GM12878 (cell line): Measurements from ENCODE around the gene PNMT. TPM values are rescaled to one million over a fixed set of nuclear protein-coding genes. Genes with fewer than 3 reads are reported as not detected.
A peak's percentile ranks its signal among the peaks of the same experiment; 100 is the strongest.

Source experiments
- ATF2 ChIP-seq: IDR thresholded peaks from 2 replicates; pipeline ENCODE4 v1.6.1; 2012; ENCODE audit warnings: low read length, inconsistent platforms
- ATF7 ChIP-seq: fragments of 450-650 bp; IDR thresholded peaks from 2 replicates; pipeline ENCODE4 v1.6.1; 2016; ENCODE audit warnings: low read depth, mild to moderate bottlenecking
- BHLHE40 ChIP-seq, 2 experiments: fragments of 450-650 bp in 1 of 2; IDR thresholded peaks; 2 replicates each; pipeline ENCODE4 v1.6.1; 2011 to 2017; ENCODE audit warnings: low read depth in 2 of 2, borderline replicate concordance in 1 of 2, improper control_type of control experiment in 1 of 2, low read length in 1 of 2, mild to moderate bottlenecking in 1 of 2
- CHD1 ChIP-seq: IDR thresholded peaks from 2 replicates; pipeline ENCODE4 v1.6.1; 2012; ENCODE audit warnings: low read depth, low read length, improper control_type of control experiment
- CHD2 ChIP-seq: IDR thresholded peaks from 2 replicates; pipeline ENCODE4 v1.6.1; 2011; ENCODE audit warnings: low read depth, low read length, improper control_type of control experiment, borderline replicate concordance
- EGR1 ChIP-seq, 2 experiments: IDR thresholded peaks; 1 replicate in 1 of 2; 2 replicates in 1 of 2; pipeline ENCODE4 v1.6.1; 2011 to 2012; ENCODE audit warnings: low read depth in 2 of 2, low read length in 2 of 2, borderline replicate concordance in 1 of 2, mild to moderate bottlenecking in 1 of 2, moderate library complexity in 1 of 2
- ELK1 ChIP-seq: IDR thresholded peaks from 2 replicates; pipeline ENCODE4 v1.6.1; 2012; ENCODE audit warnings: low read depth, low read length, improper control_type of control experiment
- HDAC6 ChIP-seq: fragments of 200-600 bp; sonication (generic); IDR thresholded peaks from one replicate; pipeline ENCODE4 v1.8.0; 2017; ENCODE audit warnings: antibody characterized with exemption; ENCODE audit not compliant: unreplicated experiment
- JUNB ChIP-seq: IDR thresholded peaks from 2 replicates; pipeline ENCODE4 v1.6.1; 2016; ENCODE audit warnings: antibody characterized with exemption, mild to moderate bottlenecking
- LARP7 ChIP-seq: fragments of 450-650 bp; IDR thresholded peaks from 2 replicates; pipeline ENCODE4 v1.6.1; 2017; ENCODE audit warnings: mild to moderate bottlenecking
- MYB ChIP-seq: fragments of 150-350 bp; IDR thresholded peaks from 2 replicates; pipeline ENCODE4 v1.6.1; 2014; ENCODE audit warnings: mild to moderate bottlenecking, low read depth, low read length, borderline replicate concordance
- NKRF ChIP-seq: fragments of 450-650 bp; conservative IDR thresholded peaks from 2 replicates; pipeline ENCODE4 v1.6.1; 2017; ENCODE audit warnings: mild to moderate bottlenecking, moderate library complexity
- POLR2AphosphoS2 ChIP-seq: IDR thresholded peaks from 2 replicates; pipeline ENCODE4 v1.6.1; 2011; ENCODE audit warnings: low read depth, mild to moderate bottlenecking, low read length, improper control_type of control experiment, moderate library complexity
- SIN3A ChIP-seq: IDR thresholded peaks from 2 replicates; pipeline ENCODE4 v1.6.1; 2012; ENCODE audit warnings: low read depth, low read length, improper control_type of control experiment
- SPI1 ChIP-seq: IDR thresholded peaks from 2 replicates; pipeline ENCODE4 v1.6.1; 2011; ENCODE audit warnings: low read depth, mild to moderate bottlenecking, low read length, moderate library complexity, borderline replicate concordance; ENCODE audit not compliant: insufficient read depth
- TARDBP ChIP-seq: IDR thresholded peaks from 2 replicates; pipeline ENCODE4 v1.6.1; 2016; ENCODE audit warnings: borderline replicate concordance
- TCF3 ChIP-seq: IDR thresholded peaks from 2 replicates; pipeline ENCODE4 v1.6.1; 2012; ENCODE audit warnings: low read depth, mild to moderate bottlenecking, low read length, borderline replicate concordance; ENCODE audit not compliant: insufficient read depth
- ZSCAN29 ChIP-seq: fragments of 450-650 bp; IDR thresholded peaks from 2 replicates; pipeline ENCODE4 v1.6.1; 2017; ENCODE audit warnings: mild to moderate bottlenecking, moderate library complexity
- polyA plus RNA-seq, 11 experiments: library from polyadenylated mRNA; depleted of rRNA in 4 of 11; unstranded in 6 of 11; stranded (reverse) in 5 of 11; fragments of >200 nt; fragmentation: Nextera tagmentation in 4 of 11; fragmentation: Illumina TruSeq in 1 of 11; extraction: Ambion mirVana in 4 of 11; extraction: Trizol in 1 of 11; gene quantifications; 1 replicate in 1 of 11; 2 replicates in 10 of 11; pipeline versions ENCODE4 v1.2.1 to v1.2.3, GENCODE V29; 2011 to 2016; ENCODE audit warnings: inconsistent platforms in 2 of 11, missing spikeins in 2 of 11, low read depth in 1 of 11
- total RNA-seq, 4 experiments: library from RNA; depleted of rRNA in 3 of 4; stranded (reverse); fragments of >200 nt in 3 of 4; fragmentation: Illumina TruSeq in 1 of 4; extraction: Trizol in 1 of 4; gene quantifications; 2 replicates each; pipeline versions ENCODE4 v1.2.1 to v1.2.3, GENCODE V29; 2013 to 2021
- TF ChIP-seq, protein P1 (sequence below): fragments of 450-650 bp; IDR thresholded peaks from 2 replicates; pipeline ENCODE4 v1.6.1; 2017; ENCODE audit warnings: mild to moderate bottlenecking, moderate library complexity
- TF ChIP-seq, protein P2 (sequence below): IDR thresholded peaks from 2 replicates; pipeline ENCODE4 v1.6.1; 2011; ENCODE audit warnings: low read depth, mild to moderate bottlenecking, low read length, moderate library complexity, borderline replicate concordance; ENCODE audit errors: extremely low read depth

The PNMT gene
- total and polyA plus RNA-seq, 10 of the 15 experiments (the other 5 are each of a cell fraction or from before 2014, with no cell fraction given) = not detected

DNA sequence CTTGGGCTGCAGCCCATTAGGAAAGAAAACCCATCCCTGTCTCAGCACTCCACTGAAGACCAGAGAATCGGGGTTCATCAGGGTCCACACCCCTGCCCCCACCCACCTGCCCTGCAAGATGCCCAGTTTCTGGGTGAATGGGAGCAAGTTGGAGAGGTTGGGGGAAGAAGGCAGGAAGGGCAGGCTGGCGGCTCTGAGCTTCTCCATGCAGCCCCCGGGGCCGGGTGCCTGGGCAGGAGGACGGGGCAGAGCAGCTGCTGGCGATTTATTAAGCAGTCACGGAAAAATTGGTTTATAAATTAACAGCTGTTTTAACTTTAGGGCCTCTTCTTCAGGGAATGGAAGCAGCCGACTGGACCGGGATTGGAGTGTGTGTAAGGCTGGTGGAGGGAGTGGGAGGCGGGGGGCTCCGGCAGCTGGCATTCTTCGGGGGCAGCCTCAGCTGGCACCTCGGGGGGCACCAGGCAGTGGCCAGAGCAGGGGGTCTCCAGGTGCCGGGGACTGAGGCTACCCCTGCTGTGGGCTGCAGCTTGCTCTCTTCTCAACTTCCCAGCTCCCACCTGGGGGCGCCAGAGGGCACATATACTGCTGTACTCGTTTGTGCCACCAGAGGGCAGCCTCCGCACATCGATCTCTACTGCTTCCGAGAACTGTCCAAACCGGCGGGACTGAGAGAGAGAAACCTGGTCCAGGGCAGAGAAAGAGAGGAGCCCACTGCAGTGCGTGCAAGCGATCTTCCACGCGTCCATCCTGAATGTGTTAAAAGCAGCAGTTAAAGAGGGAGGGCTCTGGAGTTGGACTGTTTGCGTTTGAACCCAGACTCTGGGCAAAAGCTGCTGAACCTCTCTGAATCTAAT is 46.5 kb upstream of the PNMT start (continued):
- TF ChIP-seq, protein P1, sequence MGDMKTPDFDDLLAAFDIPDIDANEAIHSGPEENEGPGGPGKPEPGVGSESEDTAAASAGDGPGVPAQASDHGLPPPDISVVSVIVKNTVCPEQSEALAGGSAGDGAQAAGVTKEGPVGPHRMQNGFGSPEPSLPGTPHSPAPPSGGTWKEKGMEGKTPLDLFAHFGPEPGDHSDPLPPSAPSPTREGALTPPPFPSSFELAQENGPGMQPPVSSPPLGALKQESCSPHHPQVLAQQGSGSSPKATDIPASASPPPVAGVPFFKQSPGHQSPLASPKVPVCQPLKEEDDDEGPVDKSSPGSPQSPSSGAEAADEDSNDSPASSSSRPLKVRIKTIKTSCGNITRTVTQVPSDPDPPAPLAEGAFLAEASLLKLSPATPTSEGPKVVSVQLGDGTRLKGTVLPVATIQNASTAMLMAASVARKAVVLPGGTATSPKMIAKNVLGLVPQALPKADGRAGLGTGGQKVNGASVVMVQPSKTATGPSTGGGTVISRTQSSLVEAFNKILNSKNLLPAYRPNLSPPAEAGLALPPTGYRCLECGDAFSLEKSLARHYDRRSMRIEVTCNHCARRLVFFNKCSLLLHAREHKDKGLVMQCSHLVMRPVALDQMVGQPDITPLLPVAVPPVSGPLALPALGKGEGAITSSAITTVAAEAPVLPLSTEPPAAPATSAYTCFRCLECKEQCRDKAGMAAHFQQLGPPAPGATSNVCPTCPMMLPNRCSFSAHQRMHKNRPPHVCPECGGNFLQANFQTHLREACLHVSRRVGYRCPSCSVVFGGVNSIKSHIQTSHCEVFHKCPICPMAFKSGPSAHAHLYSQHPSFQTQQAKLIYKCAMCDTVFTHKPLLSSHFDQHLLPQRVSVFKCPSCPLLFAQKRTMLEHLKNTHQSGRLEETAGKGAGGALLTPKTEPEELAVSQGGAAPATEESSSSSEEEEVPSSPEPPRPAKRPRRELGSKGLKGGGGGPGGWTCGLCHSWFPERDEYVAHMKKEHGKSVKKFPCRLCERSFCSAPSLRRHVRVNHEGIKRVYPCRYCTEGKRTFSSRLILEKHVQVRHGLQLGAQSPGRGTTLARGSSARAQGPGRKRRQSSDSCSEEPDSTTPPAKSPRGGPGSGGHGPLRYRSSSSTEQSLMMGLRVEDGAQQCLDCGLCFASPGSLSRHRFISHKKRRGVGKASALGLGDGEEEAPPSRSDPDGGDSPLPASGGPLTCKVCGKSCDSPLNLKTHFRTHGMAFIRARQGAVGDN = no peak
- no peak for TF ChIP-seq EGR1 (IDR thresholded peaks at IDR 0.05; ENCODE audit: borderline replicate concordance in 1 of 2, low read depth in 2 of 2, low read length in 2 of 2)
- no peak for TF ChIP-seq SIN3A
- TF ChIP-seq NKRF = no peak
- no peak for TF ChIP-seq JUNB
- TF ChIP-seq CHD2 = no peak
- no peak for TF ChIP-seq ATF2
- no peak for TF ChIP-seq TARDBP
- peak; percentile 54 for TF ChIP-seq LARP7
- TF ChIP-seq ELK1 = peak; percentile 29; the same call in 1 of the 2 replicates
- no peak for TF ChIP-seq MYB
- no peak for TF ChIP-seq HDAC6
- TF ChIP-seq POLR2AphosphoS2 = no peak
- 0 out of 2 replicates have a peak, but pooled peaks have one; percentile 53 for TF ChIP-seq ZSCAN29
- 0 out of 2 replicates have a peak, but pooled peaks have one; percentile 6 for TF ChIP-seq SPI1
- TF ChIP-seq, protein P2, sequence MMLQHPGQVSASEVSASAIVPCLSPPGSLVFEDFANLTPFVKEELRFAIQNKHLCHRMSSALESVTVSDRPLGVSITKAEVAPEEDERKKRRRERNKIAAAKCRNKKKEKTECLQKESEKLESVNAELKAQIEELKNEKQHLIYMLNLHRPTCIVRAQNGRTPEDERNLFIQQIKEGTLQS = peak; percentile 70; the same call in 1 of the 2 replicates
- TF ChIP-seq BHLHE40 (IDR thresholded peaks at IDR 0.05; ENCODE audit: borderline replicate concordance in 1 of 2, low read depth in 2 of 2, low read length in 1 of 2) = peak; percentile 28 to 57; a peak in 2 of 4 replicates
- TF ChIP-seq CHD1 = no peak
- TF ChIP-seq ATF7 = no peak
- no peak for TF ChIP-seq TCF3
